HepG2 (cell line): Measurements from ENCODE around the gene CTDNEP1. TPM values are rescaled to one million over a fixed set of nuclear protein-coding genes. Genes with fewer than 3 reads are reported as not detected.

Experiments used
- ATAC-seq: fragments of 200-7000 bp; cut with Tn5 transposase; 3 replicates; pipeline ENCODE4 v1.9.1; 2020; ENCODE audit warnings: mild to moderate bottlenecking, moderate library complexity
- BruUV-seq: library from RNA; stranded (reverse); fragments of 400-500 nt; replicated peaks from 2 replicates; lab custom pipeline; 2021; lab: Mats Ljungman, UMichigan
- CTCF ChIA-PET: fragments of 300-600 bp; formaldehyde crosslinking; extraction: SDS; loops from one replicate; lab custom pipeline; 2021; ENCODE audit warnings: low total read pairs, inconsistent platforms, low intra/inter-chr PET ratio; lab: Yijun Ruan, JAX
- POLR2A ChIA-PET: fragments of 350-600 bp; sonication (Branson Sonifier 250); formaldehyde crosslinking; loops from one replicate; lab custom pipeline; 2020; ENCODE audit warnings: antibody characterized with exemption, inconsistent platforms; lab: Yijun Ruan, JAX
- DNase-seq: peaks from one replicate; pipeline ENCODE4 v3.0.0-alpha.2; 2015; ENCODE audit warnings: low spot score
- FAIRE-seq: peaks from 3 replicates; lab custom pipeline; 2011; peaks lifted over from hg19 to GRCh38; lab: Jason Lieb, UNC
- H2AFZ ChIP-seq: one replicate; pipeline ENCODE4 v1.6.1; 2011; ENCODE audit warnings: low read length, inconsistent platforms
- H3K27ac ChIP-seq: fragments of 300-600 bp; 3 replicates; pipeline ENCODE4 v1.8.0; 2011; ENCODE audit warnings: mixed run types, mild to moderate bottlenecking, mixed read lengths, low read length, inconsistent platforms; ENCODE audit not compliant: insufficient read depth; ENCODE audit errors: extremely low read length
- H3K27me3 ChIP-seq, 2 experiments: fragments of 200-600 bp in 1 of 2; 2 replicates in 1 of 2; 3 replicates in 1 of 2; pipeline versions ENCODE4 v1.6.0 to v1.8.0; 2011; ENCODE audit warnings: low read length in 2 of 2, mild to moderate bottlenecking in 2 of 2, moderate library complexity in 2 of 2, inconsistent platforms in 1 of 2; ENCODE audit not compliant: insufficient read depth in 2 of 2, control insufficient read depth in 1 of 2
- H3K36me3 ChIP-seq, 2 experiments: fragments of 200-600 bp in 1 of 2; replicated peaks in 1 of 2; 2 replicates in 1 of 2; 3 replicates in 1 of 2; pipeline versions ENCODE4 v1.5.1 to v1.8.0; 2011; ENCODE audit warnings: low read length in 2 of 2, inconsistent platforms in 1 of 2; ENCODE audit not compliant: insufficient read depth in 2 of 2, control insufficient read depth in 1 of 2
- H3K4me1 ChIP-seq: 2 replicates; pipeline ENCODE4 v1.5.1; 2012; ENCODE audit warnings: low read length, inconsistent platforms; ENCODE audit not compliant: insufficient read depth
- H3K4me2 ChIP-seq: 2 replicates; pipeline ENCODE4 v1.6.0; 2011; ENCODE audit warnings: low read depth, low read length, inconsistent platforms
- H3K4me3 ChIP-seq, 3 experiments: fragments of 200-600 bp in 1 of 3; sonication (generic), shearing (Covaris generic) in 1 of 3; replicated peaks in 1 of 3; 2 replicates each; pipeline ENCODE4 v1.5.1; 2011 to 2016; ENCODE audit warnings: low read length in 3 of 3, inconsistent platforms in 2 of 3, low read depth in 2 of 3, mild to moderate bottlenecking in 2 of 3, control low read depth in 1 of 3, mixed read lengths in 1 of 3; ENCODE audit not compliant: insufficient read depth in 1 of 3
- H3K79me2 ChIP-seq: one replicate; pipeline ENCODE4 v1.6.1; 2011; ENCODE audit warnings: low read length, inconsistent platforms; ENCODE audit not compliant: insufficient read depth
- H3K9ac ChIP-seq: 2 replicates; pipeline ENCODE4 v1.6.0; 2011; ENCODE audit warnings: mild to moderate bottlenecking, low read depth, low read length, inconsistent platforms; ENCODE audit not compliant: insufficient read depth
- H3K9me3 ChIP-seq: 2 replicates; pipeline ENCODE4 v1.5.1; 2012; ENCODE audit warnings: mild to moderate bottlenecking, low read length
- H4K20me1 ChIP-seq: 2 replicates; pipeline ENCODE4 v1.6.0; 2011; ENCODE audit warnings: inconsistent platforms, mild to moderate bottlenecking, low read length, moderate library complexity; ENCODE audit not compliant: insufficient read depth
- CBX2 ChIP-seq, 2 experiments: fragments of 200-600 bp in 1 of 2; sonication (generic); formaldehyde crosslinking in 1 of 2; IDR thresholded peaks; 2 replicates each; pipeline versions ENCODE4 v1.7.0 to v1.8.1; 2018 to 2022; ENCODE audit warnings: low read depth in 2 of 2, low read length in 1 of 2, mild to moderate bottlenecking in 1 of 2, missing genetic modification reagents in 1 of 2
- E2F5 ChIP-seq: sonication (generic); formaldehyde crosslinking; conservative IDR thresholded peaks from 2 replicates; pipeline ENCODE4 v1.4.0; 2020; ENCODE audit warnings: missing genetic modification reagents
- MIER2 ChIP-seq: IDR thresholded peaks from 2 replicates; pipeline ENCODE4 v1.6.1; 2016; ENCODE audit warnings: missing biosample characterization, missing genetic modification reagents
- NFIB ChIP-seq: sonication (generic); formaldehyde crosslinking; IDR thresholded peaks from 2 replicates; pipeline ENCODE4 v1.9.0; 2021; ENCODE audit warnings: missing genetic modification reagents, mild to moderate bottlenecking, borderline replicate concordance
- SUZ12 ChIP-seq: fragments of 150-350 bp; IDR thresholded peaks from 2 replicates; pipeline ENCODE4 v1.6.1; 2014; ENCODE audit warnings: low read depth, low read length
- TFAP4 ChIP-seq: sonication (generic); IDR thresholded peaks from 2 replicates; pipeline ENCODE4 v1.6.1; 2016; ENCODE audit warnings: low read depth, borderline replicate concordance
- ZNF124 ChIP-seq: sonication (generic); formaldehyde crosslinking; IDR thresholded peaks from 2 replicates; pipeline ENCODE4 v1.4.0; 2020; ENCODE audit warnings: missing genetic modification reagents
- ZNF230 ChIP-seq: sonication (generic); formaldehyde crosslinking; IDR thresholded peaks from 2 replicates; pipeline ENCODE4 v1.4.0; 2020; ENCODE audit warnings: mild to moderate bottlenecking, missing genetic modification reagents
- ZNF282 ChIP-seq: fragments of 450-650 bp; IDR thresholded peaks from 2 replicates; pipeline ENCODE4 v1.6.1; 2018; ENCODE audit not compliant: partially characterized antibody
- ZNF605 ChIP-seq: sonication (generic); formaldehyde crosslinking; IDR thresholded peaks from 2 replicates; pipeline ENCODE4 v1.8.0; 2022; ENCODE audit warnings: mild to moderate bottlenecking, missing genetic modification reagents
- WGBS: methylation state at CpG from one replicate; pipeline ENCODE4 v1.1.6; 2017; ENCODE audit warnings: low lambda C conversion rate; 5-methylcytosine and 5-hydroxymethylcytosine counted together
- in situ Hi-C: cut with HindIII; loops from 2 replicates; pipeline ENCODE4 v1.10.0; 2017; ENCODE audit warnings: low pct_unique_long_range_greater_than_20kb; ENCODE audit not compliant: extremely low pct_ligation_motif_present
- intact Hi-C: fragments of 100-400 bp; cut with micrococcal nuclease; formaldehyde crosslinking; loops from one replicate; pipeline ENCODE4 v1.10.0; 2022; ENCODE audit not compliant: unreplicated experiment
- polyA plus RNA-seq, 8 experiments: library from polyadenylated mRNA; depleted of rRNA in 3 of 8; stranded (reverse) in 7 of 8; unstranded in 1 of 8; fragments of >200 nt; fragmentation: Illumina TruSeq in 4 of 8; extraction: Trizol in 4 of 8; gene quantifications; 2 replicates each; pipeline versions ENCODE4 v1.2.1 to v1.2.3, GENCODE V29; 2011 to 2016; ENCODE audit warnings: low read depth in 4 of 8, missing spikeins in 1 of 8, mixed read lengths in 1 of 8; ENCODE audit not compliant: insufficient read depth in 1 of 8
- total RNA-seq, 5 experiments: library from RNA; depleted of rRNA; stranded (reverse); fragments of >200 nt; fragmentation: Illumina TruSeq; extraction: Trizol; gene quantifications; 2 replicates each; pipeline ENCODE4 v1.2.3, GENCODE V29; 2016; ENCODE audit warnings: low read depth in 1 of 5
- TF ChIP-seq, protein P1 (sequence below): sonication (generic); formaldehyde crosslinking; IDR thresholded peaks from 2 replicates; pipeline ENCODE4 v1.4.0; 2020; ENCODE audit warnings: missing genetic modification reagents
- TF ChIP-seq, protein P2 (sequence below): sonication (generic); formaldehyde crosslinking; IDR thresholded peaks from 2 replicates; pipeline ENCODE4 v1.4.0; 2020; ENCODE audit warnings: missing genetic modification reagents, borderline replicate concordance

The CTDNEP1 gene
- total and polyA plus RNA-seq, 2 of the 13 experiments (the other 11 are each of a cell fraction or from before 2014, with no cell fraction given) = 19.8 to 118 TPM

- TF ChIP-seq, protein P1, sequence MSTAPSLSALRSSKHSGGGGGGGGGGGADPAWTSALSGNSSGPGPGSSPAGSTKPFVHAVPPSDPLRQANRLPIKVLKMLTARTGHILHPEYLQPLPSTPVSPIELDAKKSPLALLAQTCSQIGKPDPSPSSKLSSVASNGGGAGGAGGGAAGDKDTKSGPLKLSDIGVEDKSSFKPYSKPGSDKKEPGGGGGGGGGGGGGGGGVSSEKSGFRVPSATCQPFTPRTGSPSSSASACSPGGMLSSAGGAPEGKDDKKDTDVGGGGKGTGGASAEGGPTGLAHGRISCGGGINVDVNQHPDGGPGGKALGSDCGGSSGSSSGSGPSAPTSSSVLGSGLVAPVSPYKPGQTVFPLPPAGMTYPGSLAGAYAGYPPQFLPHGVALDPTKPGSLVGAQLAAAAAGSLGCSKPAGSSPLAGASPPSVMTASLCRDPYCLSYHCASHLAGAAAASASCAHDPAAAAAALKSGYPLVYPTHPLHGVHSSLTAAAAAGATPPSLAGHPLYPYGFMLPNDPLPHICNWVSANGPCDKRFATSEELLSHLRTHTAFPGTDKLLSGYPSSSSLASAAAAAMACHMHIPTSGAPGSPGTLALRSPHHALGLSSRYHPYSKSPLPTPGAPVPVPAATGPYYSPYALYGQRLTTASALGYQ = no peak
- TF ChIP-seq ZNF230 (CRISPR knock-in tag) = no peak
- TF ChIP-seq, protein P2, sequence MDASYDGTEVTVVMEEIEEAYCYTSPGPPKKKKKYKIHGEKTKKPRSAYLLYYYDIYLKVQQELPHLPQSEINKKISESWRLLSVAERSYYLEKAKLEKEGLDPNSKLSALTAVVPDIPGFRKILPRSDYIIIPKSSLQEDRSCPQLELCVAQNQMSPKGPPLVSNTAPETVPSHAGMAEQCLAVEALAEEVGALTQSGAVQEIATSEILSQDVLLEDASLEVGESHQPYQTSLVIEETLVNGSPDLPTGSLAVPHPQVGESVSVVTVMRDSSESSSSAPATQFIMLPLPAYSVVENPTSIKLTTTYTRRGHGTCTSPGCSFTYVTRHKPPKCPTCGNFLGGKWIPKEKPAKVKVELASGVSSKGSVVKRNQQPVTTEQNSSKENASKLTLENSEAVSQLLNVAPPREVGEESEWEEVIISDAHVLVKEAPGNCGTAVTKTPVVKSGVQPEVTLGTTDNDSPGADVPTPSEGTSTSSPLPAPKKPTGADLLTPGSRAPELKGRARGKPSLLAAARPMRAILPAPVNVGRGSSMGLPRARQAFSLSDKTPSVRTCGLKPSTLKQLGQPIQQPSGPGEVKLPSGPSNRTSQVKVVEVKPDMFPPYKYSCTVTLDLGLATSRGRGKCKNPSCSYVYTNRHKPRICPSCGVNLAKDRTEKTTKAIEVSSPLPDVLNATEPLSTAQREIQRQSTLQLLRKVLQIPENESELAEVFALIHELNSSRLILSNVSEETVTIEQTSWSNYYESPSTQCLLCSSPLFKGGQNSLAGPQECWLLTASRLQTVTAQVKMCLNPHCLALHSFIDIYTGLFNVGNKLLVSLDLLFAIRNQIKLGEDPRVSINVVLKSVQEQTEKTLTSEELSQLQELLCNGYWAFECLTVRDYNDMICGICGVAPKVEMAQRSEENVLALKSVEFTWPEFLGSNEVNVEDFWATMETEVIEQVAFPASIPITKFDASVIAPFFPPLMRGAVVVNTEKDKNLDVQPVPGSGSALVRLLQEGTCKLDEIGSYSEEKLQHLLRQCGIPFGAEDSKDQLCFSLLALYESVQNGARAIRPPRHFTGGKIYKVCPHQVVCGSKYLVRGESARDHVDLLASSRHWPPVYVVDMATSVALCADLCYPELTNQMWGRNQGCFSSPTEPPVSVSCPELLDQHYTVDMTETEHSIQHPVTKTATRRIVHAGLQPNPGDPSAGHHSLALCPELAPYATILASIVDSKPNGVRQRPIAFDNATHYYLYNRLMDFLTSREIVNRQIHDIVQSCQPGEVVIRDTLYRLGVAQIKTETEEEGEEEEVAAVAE = no peak
Observed at GRCh38 chr17:7196651-7197401, 54.7 kb downstream of the CTDNEP1 start (continued).

GRCh38 chr17:7195971-7196370, 55.6 kb downstream of the CTDNEP1 start:
- Histone ChIP-seq H2AFZ (no peak overlapping the region), H3K9me3 (no peaks in the 10 kb centered on the region), H3K4me2 (no peak overlapping the region), H3K79me2 (no peaks in the 10 kb centered on the region), H4K20me1 (no peaks in the 10 kb centered on the region), H3K4me1 (peaks cover 12% of the 10 kb centered on the region), H3K27me3 (no peaks in the 10 kb centered on the region), H3K36me3 (no peaks in the 10 kb centered on the region), H3K4me3 (no peak overlapping the region), H3K27ac (no peak overlapping the region), H3K9ac (no peak overlapping the region)
- intact Hi-C loops = no loop called here
- FAIRE-seq (no peak), ATAC-seq (no peak), DNase-seq (no peak)
- in situ Hi-C loops = no loop called here
- WGBS = 89% methylated on average over 5 of the region's 12 CpGs
- CTCF ChIA-PET = no interaction called here
- no TSS peak for BruUV-seq
- POLR2A ChIA-PET = no interaction called here
- no peak for TF ChIP-seq TFAP4
- TF ChIP-seq MIER2 = no peak
- no peak for TF ChIP-seq SUZ12
- TF ChIP-seq ZNF605 (CRISPR knock-in tag) = no peak
- no peak for TF ChIP-seq ZNF124 (CRISPR knock-in tag)
- TF ChIP-seq E2F5 (CRISPR knock-in tag) = no peak
- TF ChIP-seq ZNF282 = no peak
- no peak for TF ChIP-seq NFIB (CRISPR knock-in tag)
- TF ChIP-seq CBX2 (IDR thresholded peaks at IDR 0.05; ENCODE audit: low read depth, low read length) = no peak
- no peak for TF ChIP-seq CBX2 (CRISPR knock-in tag; IDR thresholded peaks at IDR 0.05; ENCODE audit: low read depth)
